GM12878 (cell line): ENCODE data around the gene RARB. TPM values are rescaled to one million over a fixed set of nuclear protein-coding genes. Genes with fewer than 3 reads are reported as not detected.

Source experiments
- ATAC-seq: fragments of 200-7000 bp; cut with Tn5 transposase; 3 replicates; pipeline ENCODE4 v1.9.1; 2020; ENCODE audit warnings: mild to moderate bottlenecking, moderate library complexity
- BruUV-seq: library from RNA; stranded (reverse); fragments of 400-500 nt; replicated peaks from 2 replicates; lab custom pipeline; 2021; lab: Mats Ljungman, UMichigan
- CTCF ChIA-PET: fragments of 300-600 bp; sonication (Branson Sonifier 250); formaldehyde crosslinking; extraction: SDS; loops from one replicate; lab custom pipeline; 2021; ENCODE audit warnings: inconsistent platforms; lab: Yijun Ruan, JAX
- POLR2A ChIA-PET: fragments of 350-600 bp; formaldehyde crosslinking; extraction: SDS; loops from one replicate; lab custom pipeline; 2021; ENCODE audit warnings: inconsistent platforms; lab: Charles Lee
- RAD21 ChIA-PET: fragments of 300-600 bp; sonication (Branson Sonifier 250); formaldehyde crosslinking; loops from one replicate; lab custom pipeline; 2023; ENCODE audit warnings: antibody characterized with exemption; ENCODE audit not compliant: unreplicated experiment; lab: Charles Lee
- SMC1A ChIA-PET: fragments of 300-600 bp; sonication (Branson Sonifier 250); formaldehyde crosslinking; loops from one replicate; lab custom pipeline; 2023; ENCODE audit not compliant: unreplicated experiment, uncharacterized antibody; lab: Charles Lee
- DNase-seq: peaks from one replicate; pipeline ENCODE4 v3.0.0-alpha.2; 2011; ENCODE audit warnings: low read depth, low spot score
- FAIRE-seq: peaks from 3 replicates; lab custom pipeline; 2011; peaks lifted over from hg19 to GRCh38; lab: Jason Lieb, UNC
- H2AFZ ChIP-seq: 2 replicates; pipeline ENCODE4 v1.6.0; 2011; ENCODE audit warnings: low read depth, low read length, control low read depth; ENCODE audit not compliant: control insufficient read depth
- H3K27ac ChIP-seq: 2 replicates; pipeline ENCODE4 v1.5.1; 2011; ENCODE audit warnings: control low read depth; ENCODE audit not compliant: control insufficient read depth, insufficient read depth
- H3K27me3 ChIP-seq, 2 experiments: replicated peaks in 1 of 2; 2 replicates each; pipeline versions ENCODE4 v1.6.0 to v1.6.1; 2011; ENCODE audit warnings: low read length in 1 of 2; ENCODE audit not compliant: control insufficient read depth in 2 of 2, insufficient read depth in 2 of 2
- H3K36me3 ChIP-seq, 2 experiments: 2 replicates each; pipeline ENCODE4 v1.5.1; 2011; ENCODE audit warnings: low read length in 1 of 2; ENCODE audit not compliant: control insufficient read depth in 2 of 2, insufficient read depth in 2 of 2
- H3K4me1 ChIP-seq: 2 replicates; pipeline ENCODE4 v1.6.1; 2011; ENCODE audit warnings: mild to moderate bottlenecking, low read length, moderate library complexity, mixed read lengths; ENCODE audit not compliant: control insufficient read depth, insufficient read depth
- H3K4me2 ChIP-seq: 2 replicates; pipeline ENCODE4 v1.6.0; 2011; ENCODE audit warnings: control low read depth; ENCODE audit not compliant: control insufficient read depth, insufficient read depth
- H3K4me3 ChIP-seq: fragments of 200-600 bp; sonication (generic); 2 replicates; pipeline ENCODE4 v1.5.1; 2016
- H3K79me2 ChIP-seq: 2 replicates; pipeline ENCODE4 v1.6.0; 2011; ENCODE audit warnings: low read length; ENCODE audit not compliant: control insufficient read depth, insufficient read depth
- H3K9ac ChIP-seq: 2 replicates; pipeline ENCODE4 v1.8.0; 2011; ENCODE audit warnings: low read length, control low read depth, mixed read lengths; ENCODE audit not compliant: control insufficient read depth, insufficient read depth
- H3K9me3 ChIP-seq: replicated peaks from 3 replicates; pipeline ENCODE4 v1.5.1; 2011; ENCODE audit warnings: mild to moderate bottlenecking, low read length; ENCODE audit not compliant: control insufficient read depth, insufficient read depth
- H4K20me1 ChIP-seq: 2 replicates; pipeline ENCODE4 v1.6.0; 2011; ENCODE audit not compliant: control insufficient read depth, insufficient read depth
- HDAC6 ChIP-seq: fragments of 200-600 bp; sonication (generic); IDR thresholded peaks from one replicate; pipeline ENCODE4 v1.8.0; 2017; ENCODE audit warnings: antibody characterized with exemption; ENCODE audit not compliant: unreplicated experiment
- MTA2 ChIP-seq: fragments of 450-650 bp; IDR thresholded peaks from 2 replicates; pipeline ENCODE4 v1.6.1; 2016; ENCODE audit warnings: low read depth, mild to moderate bottlenecking, moderate library complexity
- NRF1 ChIP-seq: conservative IDR thresholded peaks from 2 replicates; pipeline ENCODE4 v1.6.1; 2011; ENCODE audit warnings: mild to moderate bottlenecking, low read depth, low read length, improper control_type of control experiment
- PML ChIP-seq: IDR thresholded peaks from 2 replicates; pipeline ENCODE4 v1.6.1; 2012; ENCODE audit warnings: low read length, inconsistent platforms
- RCOR1 ChIP-seq: conservative IDR thresholded peaks from 2 replicates; pipeline ENCODE4 v1.6.1; 2012; ENCODE audit warnings: low read depth, low read length, improper control_type of control experiment
- TAF1 ChIP-seq: IDR thresholded peaks from 2 replicates; pipeline ENCODE4 v1.6.1; 2011; ENCODE audit warnings: mild to moderate bottlenecking, low read depth, low read length, borderline replicate concordance
- WGBS: methylation state at CpG from one replicate; pipeline ENCODE4 v1.1.6; 2016; ENCODE audit warnings: low lambda C conversion rate; ENCODE audit not compliant: insufficient replicate concordance, insufficient coverage; ENCODE audit errors: missing lambda C conversion rate; 5-methylcytosine and 5-hydroxymethylcytosine counted together
- in situ Hi-C: fragments of 300-500 bp; cut with MboI; formaldehyde crosslinking; loops from 9 replicates; pipeline ENCODE4 v1.14.3; 2018; ENCODE audit warnings: mixed read lengths
- intact Hi-C: fragments of 100-400 bp; cut with micrococcal nuclease; formaldehyde crosslinking; loops from one replicate; pipeline ENCODE4 v1.14.2; 2022; ENCODE audit not compliant: unreplicated experiment
- polyA plus RNA-seq, 11 experiments: library from polyadenylated mRNA; depleted of rRNA in 4 of 11; unstranded in 6 of 11; stranded (reverse) in 5 of 11; fragments of >200 nt; fragmentation: Nextera tagmentation in 4 of 11; fragmentation: Illumina TruSeq in 1 of 11; extraction: Ambion mirVana in 4 of 11; extraction: Trizol in 1 of 11; gene quantifications; 1 replicate in 1 of 11; 2 replicates in 10 of 11; pipeline versions ENCODE4 v1.2.1 to v1.2.3, GENCODE V29; 2011 to 2016; ENCODE audit warnings: inconsistent platforms in 2 of 11, missing spikeins in 2 of 11, low read depth in 1 of 11
- total RNA-seq, 4 experiments: library from RNA; depleted of rRNA in 3 of 4; stranded (reverse); fragments of >200 nt in 3 of 4; fragmentation: Illumina TruSeq in 1 of 4; extraction: Trizol in 1 of 4; gene quantifications; 2 replicates each; pipeline versions ENCODE4 v1.2.1 to v1.2.3, GENCODE V29; 2013 to 2021
- TF ChIP-seq, protein P1 (sequence below): IDR thresholded peaks from 2 replicates; pipeline ENCODE4 v1.6.1; 2012; ENCODE audit warnings: improper control_type of control experiment, low read depth, low read length; ENCODE audit not compliant: insufficient replicate concordance
- TF ChIP-seq, protein P2 (sequence below): fragments of 450-650 bp; IDR thresholded peaks from 2 replicates; pipeline ENCODE4 v1.6.1; 2017; ENCODE audit warnings: mild to moderate bottlenecking, moderate library complexity
- TF ChIP-seq, protein P3 (sequence below): fragments of 450-650 bp; IDR thresholded peaks from 2 replicates; pipeline ENCODE4 v1.6.1; 2018; ENCODE audit warnings: borderline replicate concordance, mild to moderate bottlenecking; ENCODE audit not compliant: partially characterized antibody

Gene RARB
- total and polyA plus RNA-seq, 10 of the 15 experiments (the other 5 are each of a cell fraction or from before 2014, with no cell fraction given): 0.05 to 0.06 TPM; not detected in 8

DNA sequence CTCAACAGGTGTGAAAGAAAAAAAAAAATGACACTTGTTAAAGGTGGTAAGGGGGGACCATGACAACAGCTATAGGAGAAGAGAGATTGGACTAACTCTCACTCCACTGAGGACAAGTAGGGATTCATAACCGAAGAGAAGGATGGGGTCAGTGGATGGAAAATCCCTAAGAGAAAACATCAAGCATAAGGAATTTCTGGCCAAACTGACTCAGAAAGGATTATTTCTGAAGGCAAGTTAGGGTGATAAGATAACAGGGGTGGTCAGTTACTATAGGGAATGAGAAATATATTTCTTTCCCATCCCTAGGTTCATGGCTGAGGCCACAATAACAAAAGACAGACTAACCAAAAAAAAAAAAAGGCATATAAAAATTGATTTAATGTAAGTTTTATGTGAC, 9.5 kb upstream of the RARB start (continued):
- TF ChIP-seq, protein P1, sequence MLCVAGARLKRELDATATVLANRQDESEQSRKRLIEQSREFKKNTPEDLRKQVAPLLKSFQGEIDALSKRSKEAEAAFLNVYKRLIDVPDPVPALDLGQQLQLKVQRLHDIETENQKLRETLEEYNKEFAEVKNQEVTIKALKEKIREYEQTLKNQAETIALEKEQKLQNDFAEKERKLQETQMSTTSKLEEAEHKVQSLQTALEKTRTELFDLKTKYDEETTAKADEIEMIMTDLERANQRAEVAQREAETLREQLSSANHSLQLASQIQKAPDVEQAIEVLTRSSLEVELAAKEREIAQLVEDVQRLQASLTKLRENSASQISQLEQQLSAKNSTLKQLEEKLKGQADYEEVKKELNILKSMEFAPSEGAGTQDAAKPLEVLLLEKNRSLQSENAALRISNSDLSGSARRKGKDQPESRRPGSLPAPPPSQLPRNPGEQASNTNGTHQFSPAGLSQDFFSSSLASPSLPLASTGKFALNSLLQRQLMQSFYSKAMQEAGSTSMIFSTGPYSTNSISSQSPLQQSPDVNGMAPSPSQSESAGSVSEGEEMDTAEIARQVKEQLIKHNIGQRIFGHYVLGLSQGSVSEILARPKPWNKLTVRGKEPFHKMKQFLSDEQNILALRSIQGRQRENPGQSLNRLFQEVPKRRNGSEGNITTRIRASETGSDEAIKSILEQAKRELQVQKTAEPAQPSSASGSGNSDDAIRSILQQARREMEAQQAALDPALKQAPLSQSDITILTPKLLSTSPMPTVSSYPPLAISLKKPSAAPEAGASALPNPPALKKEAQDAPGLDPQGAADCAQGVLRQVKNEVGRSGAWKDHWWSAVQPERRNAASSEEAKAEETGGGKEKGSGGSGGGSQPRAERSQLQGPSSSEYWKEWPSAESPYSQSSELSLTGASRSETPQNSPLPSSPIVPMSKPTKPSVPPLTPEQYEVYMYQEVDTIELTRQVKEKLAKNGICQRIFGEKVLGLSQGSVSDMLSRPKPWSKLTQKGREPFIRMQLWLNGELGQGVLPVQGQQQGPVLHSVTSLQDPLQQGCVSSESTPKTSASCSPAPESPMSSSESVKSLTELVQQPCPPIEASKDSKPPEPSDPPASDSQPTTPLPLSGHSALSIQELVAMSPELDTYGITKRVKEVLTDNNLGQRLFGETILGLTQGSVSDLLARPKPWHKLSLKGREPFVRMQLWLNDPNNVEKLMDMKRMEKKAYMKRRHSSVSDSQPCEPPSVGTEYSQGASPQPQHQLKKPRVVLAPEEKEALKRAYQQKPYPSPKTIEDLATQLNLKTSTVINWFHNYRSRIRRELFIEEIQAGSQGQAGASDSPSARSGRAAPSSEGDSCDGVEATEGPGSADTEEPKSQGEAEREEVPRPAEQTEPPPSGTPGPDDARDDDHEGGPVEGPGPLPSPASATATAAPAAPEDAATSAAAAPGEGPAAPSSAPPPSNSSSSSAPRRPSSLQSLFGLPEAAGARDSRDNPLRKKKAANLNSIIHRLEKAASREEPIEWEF: no peak
- TF ChIP-seq NRF1: no peak
- TF ChIP-seq MTA2: no peak
- TF ChIP-seq RCOR1: no peak
- TF ChIP-seq, all 136 proteins: peak for 0

DNA sequence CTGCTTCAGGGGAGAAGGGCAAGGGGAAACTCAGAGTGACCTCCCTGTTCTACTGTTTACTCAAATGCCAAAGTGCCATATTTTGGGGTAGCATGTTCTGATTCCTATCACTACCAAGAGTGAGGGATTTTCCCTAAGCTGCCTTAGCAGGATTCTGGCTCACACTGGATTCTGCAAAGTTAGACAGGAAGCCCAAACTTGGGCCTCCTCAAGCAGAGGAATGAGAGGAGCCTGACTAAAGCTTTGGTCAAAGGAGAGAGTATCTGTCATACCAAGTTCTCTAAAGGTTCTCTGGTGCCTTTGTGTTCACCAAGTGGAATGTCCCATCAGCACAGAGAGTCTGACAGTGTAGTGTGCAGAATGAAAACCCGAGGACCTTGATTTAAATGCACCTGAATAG, 8.8 kb upstream of the RARB start:
- SMC1A ChIA-PET: interaction anchor here (1.2 kb wide), 1 partner anchor 24 kb away, joined by 3 read pairs; no protein-coding TSS in a partner anchor
- in situ Hi-C loops (no loop called here), intact Hi-C loops (no loop called here)
- Histone ChIP-seq H4K20me1 (no peaks in the 10 kb centered on the region), H3K4me2 (no peak overlapping the region), H2AFZ (no peak overlapping the region), H3K9ac (no peak overlapping the region), H3K27me3 (no peaks in the 10 kb centered on the region; a peak in 1 of 4 replicates), H3K9me3 (no peaks in the 10 kb centered on the region), H3K4me3 (no peak overlapping the region), H3K79me2 (no peaks in the 10 kb centered on the region), H3K27ac (no peak overlapping the region), H3K4me1 (no peaks in the 10 kb centered on the region), H3K36me3 (no peaks in the 10 kb centered on the region)
- POLR2A ChIA-PET: no interaction called here
- ATAC-seq: no peak
- RAD21 ChIA-PET: no interaction called here
- no peak for FAIRE-seq
- no TSS peak for BruUV-seq
- no peak for DNase-seq
- 0% methylated on average over 1 of the region's 1 CpG for WGBS
- CTCF ChIA-PET: no interaction called here
- TF ChIP-seq, protein P2, sequence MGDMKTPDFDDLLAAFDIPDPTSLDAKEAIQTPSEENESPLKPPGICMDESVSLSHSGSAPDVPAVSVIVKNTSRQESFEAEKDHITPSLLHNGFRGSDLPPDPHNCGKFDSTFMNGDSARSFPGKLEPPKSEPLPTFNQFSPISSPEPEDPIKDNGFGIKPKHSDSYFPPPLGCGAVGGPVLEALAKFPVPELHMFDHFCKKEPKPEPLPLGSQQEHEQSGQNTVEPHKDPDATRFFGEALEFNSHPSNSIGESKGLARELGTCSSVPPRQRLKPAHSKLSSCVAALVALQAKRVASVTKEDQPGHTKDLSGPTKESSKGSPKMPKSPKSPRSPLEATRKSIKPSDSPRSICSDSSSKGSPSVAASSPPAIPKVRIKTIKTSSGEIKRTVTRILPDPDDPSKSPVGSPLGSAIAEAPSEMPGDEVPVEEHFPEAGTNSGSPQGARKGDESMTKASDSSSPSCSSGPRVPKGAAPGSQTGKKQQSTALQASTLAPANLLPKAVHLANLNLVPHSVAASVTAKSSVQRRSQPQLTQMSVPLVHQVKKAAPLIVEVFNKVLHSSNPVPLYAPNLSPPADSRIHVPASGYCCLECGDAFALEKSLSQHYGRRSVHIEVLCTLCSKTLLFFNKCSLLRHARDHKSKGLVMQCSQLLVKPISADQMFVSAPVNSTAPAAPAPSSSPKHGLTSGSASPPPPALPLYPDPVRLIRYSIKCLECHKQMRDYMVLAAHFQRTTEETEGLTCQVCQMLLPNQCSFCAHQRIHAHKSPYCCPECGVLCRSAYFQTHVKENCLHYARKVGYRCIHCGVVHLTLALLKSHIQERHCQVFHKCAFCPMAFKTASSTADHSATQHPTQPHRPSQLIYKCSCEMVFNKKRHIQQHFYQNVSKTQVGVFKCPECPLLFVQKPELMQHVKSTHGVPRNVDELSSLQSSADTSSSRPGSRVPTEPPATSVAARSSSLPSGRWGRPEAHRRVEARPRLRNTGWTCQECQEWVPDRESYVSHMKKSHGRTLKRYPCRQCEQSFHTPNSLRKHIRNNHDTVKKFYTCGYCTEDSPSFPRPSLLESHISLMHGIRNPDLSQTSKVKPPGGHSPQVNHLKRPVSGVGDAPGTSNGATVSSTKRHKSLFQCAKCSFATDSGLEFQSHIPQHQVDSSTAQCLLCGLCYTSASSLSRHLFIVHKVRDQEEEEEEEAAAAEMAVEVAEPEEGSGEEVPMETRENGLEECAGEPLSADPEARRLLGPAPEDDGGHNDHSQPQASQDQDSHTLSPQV: no peak
- TF ChIP-seq PML (no peak), HDAC6 (no peak), TAF1 (no peak)
- TF ChIP-seq, protein P3, sequence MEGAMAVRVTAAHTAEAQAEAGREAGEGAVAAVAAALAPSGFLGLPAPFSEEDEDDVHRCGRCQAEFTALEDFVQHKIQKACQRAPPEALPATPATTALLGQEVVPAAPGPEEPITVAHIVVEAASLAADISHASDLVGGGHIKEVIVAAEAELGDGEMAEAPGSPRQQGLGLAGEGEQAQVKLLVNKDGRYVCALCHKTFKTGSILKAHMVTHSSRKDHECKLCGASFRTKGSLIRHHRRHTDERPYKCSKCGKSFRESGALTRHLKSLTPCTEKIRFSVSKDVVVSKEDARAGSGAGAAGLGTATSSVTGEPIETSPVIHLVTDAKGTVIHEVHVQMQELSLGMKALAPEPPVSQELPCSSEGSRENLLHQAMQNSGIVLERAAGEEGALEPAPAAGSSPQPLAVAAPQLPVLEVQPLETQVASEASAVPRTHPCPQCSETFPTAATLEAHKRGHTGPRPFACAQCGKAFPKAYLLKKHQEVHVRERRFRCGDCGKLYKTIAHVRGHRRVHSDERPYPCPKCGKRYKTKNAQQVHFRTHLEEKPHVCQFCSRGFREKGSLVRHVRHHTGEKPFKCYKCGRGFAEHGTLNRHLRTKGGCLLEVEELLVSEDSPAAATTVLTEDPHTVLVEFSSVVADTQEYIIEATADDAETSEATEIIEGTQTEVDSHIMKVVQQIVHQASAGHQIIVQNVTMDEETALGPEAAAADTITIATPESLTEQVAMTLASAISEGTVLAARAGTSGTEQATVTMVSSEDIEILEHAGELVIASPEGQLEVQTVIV: no peak
